GM12892 (cell line): ENCODE data around the gene EPB41L2.

ENCODE experiments used
- DNase-seq: peaks from one replicate; pipeline ENCODE4 v3.0.0; 2011; ENCODE audit not compliant: insufficient read length
- FAIRE-seq: peaks from 2 replicates; lab custom pipeline; 2011; peaks lifted over from hg19 to GRCh38; lab: Jason Lieb, UNC
- POLR2A ChIP-seq: IDR thresholded peaks from 2 replicates; pipeline ENCODE4 v1.6.1; 2011; ENCODE audit warnings: low read depth, low read length, control low read depth
- POLR2AphosphoS5 ChIP-seq: IDR thresholded peaks from 2 replicates; pipeline ENCODE4 v1.6.1; 2011; ENCODE audit warnings: low read depth, low read length, control low read depth
- TAF1 ChIP-seq: IDR thresholded peaks from 2 replicates; pipeline ENCODE4 v1.6.1; 2011; ENCODE audit warnings: low read depth, mild to moderate bottlenecking, control low read depth, low read length, borderline replicate concordance

The EPB41L2 gene

DNA sequence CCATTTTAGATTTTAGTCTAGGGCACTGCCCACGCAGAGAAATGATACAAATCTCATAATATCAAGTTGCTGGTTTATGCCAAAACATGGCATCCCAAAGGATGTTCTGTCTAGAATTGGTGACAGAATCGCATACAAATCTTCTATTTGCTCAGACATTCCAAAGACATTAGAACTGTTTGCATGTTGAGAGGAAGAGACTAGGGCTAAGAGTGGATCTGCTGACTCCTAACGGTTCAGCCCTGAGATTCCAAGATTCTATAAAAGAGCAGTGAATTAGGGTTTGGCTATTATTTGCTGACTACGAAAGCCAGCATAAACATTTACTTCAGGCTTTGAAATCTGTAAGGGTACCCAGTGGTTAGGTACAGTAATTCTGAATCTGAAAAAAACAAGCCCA, 3.6 kb downstream of the EPB41L2 start:
- FAIRE-seq (no peak), DNase-seq (no peak)
- no peak for TF ChIP-seq POLR2AphosphoS5
- TF ChIP-seq POLR2A = no peak
- no peak for TF ChIP-seq TAF1

- DNase-seq = no peak
- FAIRE-seq = no peak
- TF ChIP-seq POLR2AphosphoS5 = no peak
- no peak for TF ChIP-seq TAF1
- no peak for TF ChIP-seq POLR2A
Observed at GRCh38 chr6:131058236-131058635, 4.8 kb downstream of the EPB41L2 start.

GRCh38 chr6:131054392-131055250, 8.4 kb downstream of the EPB41L2 start:
- DNase-seq (no peak), FAIRE-seq (no peak)
- TF ChIP-seq POLR2A = no peak
- TF ChIP-seq POLR2AphosphoS5 = no peak
- no peak for TF ChIP-seq TAF1

- no peak for DNase-seq
- no peak for FAIRE-seq
- TF ChIP-seq POLR2A (no peak), POLR2AphosphoS5 (no peak)
Observed at GRCh38 chr6:131053546-131054240, 9.4 kb downstream of the EPB41L2 start.

GRCh38 chr6:131052181-131052580, 10.9 kb downstream of the EPB41L2 start:
- FAIRE-seq (no peak), DNase-seq (no peak)
- TF ChIP-seq POLR2A (no peak), POLR2AphosphoS5 (no peak), TAF1 (no peak)

- no peak for DNase-seq
- FAIRE-seq = no peak
- TF ChIP-seq POLR2A (no peak), TAF1 (no peak), POLR2AphosphoS5 (no peak)
Observed at GRCh38 chr6:131051341-131051740, 11.7 kb downstream of the EPB41L2 start.

GRCh38 chr6:131049608-131050007, 13.4 kb downstream of the EPB41L2 start:
- DNase-seq (no peak), FAIRE-seq (no peak)
- TF ChIP-seq TAF1 = no peak

GRCh38 chr6:131048933-131049515, 14.0 kb downstream of the EPB41L2 start:
- TF ChIP-seq TAF1 (no peak), POLR2A (no peak), POLR2AphosphoS5 (no peak)
- DNase-seq (no peak), FAIRE-seq (no peak)

DNA sequence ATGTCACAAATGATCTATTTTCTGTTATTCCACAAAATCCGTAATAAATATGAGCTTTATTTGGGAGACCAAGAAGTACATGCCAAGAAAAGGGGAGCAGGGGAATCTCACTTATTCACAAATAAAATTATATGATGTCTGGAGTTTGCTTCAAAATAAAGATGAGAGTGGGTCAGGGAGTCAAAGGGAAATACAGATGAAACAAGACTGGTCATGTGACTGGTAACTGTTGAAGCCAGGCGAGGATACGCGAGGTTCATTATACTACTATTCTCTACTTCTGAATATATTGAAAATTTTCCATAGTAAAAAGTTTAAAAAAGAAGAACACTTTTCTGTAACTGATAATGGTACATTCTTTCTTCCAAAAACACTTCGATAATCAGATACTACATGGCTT, 14.6 kb downstream of the EPB41L2 start:
- no peak for DNase-seq
- TF ChIP-seq POLR2AphosphoS5 = no peak
- no peak for FAIRE-seq

DNA sequence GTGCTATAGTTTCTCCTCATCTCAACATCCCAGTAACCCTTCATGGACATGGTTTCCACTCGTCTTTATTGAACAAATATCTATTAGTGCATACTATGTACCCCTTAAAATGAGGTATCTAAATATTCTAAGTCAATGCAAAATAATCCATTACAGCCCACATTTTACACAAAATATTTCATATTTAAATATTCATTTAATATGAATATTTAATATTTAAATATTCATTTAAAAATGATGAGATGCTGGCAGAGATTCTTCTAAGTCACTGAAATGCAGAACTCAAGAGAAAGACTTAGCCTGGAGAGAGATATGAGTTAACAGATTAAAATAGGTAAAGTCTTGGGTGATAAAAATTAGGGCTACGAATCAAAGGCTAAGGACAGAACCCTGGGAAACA, 17.9 kb downstream of the EPB41L2 start:
- no peak for DNase-seq
- TF ChIP-seq POLR2A (no peak), TAF1 (no peak), POLR2AphosphoS5 (no peak)
- FAIRE-seq = no peak

- no peak for DNase-seq
- FAIRE-seq = no peak
- no peak for TF ChIP-seq TAF1
- no peak for TF ChIP-seq POLR2AphosphoS5
- TF ChIP-seq POLR2A = no peak
Observed at GRCh38 chr6:131043902-131044447, 19.1 kb downstream of the EPB41L2 start.

- no peak for FAIRE-seq
- DNase-seq = no peak
Observed at GRCh38 chr6:131042664-131043063, 20.4 kb downstream of the EPB41L2 start.

More at GRCh38 chr6:131042664-131043063, 20.4 kb downstream of the EPB41L2 start:
- TF ChIP-seq TAF1 = no peak
- no peak for TF ChIP-seq POLR2AphosphoS5
- no peak for TF ChIP-seq POLR2A
